GM12891 (cell line): ENCODE data around the gene PLPPR5.

Experiments used
- DNase-seq: peaks from one replicate; pipeline ENCODE4 v3.0.0; 2011; ENCODE audit warnings: low spot score; ENCODE audit not compliant: insufficient read length
- FAIRE-seq: peaks from 2 replicates; lab custom pipeline; 2011; peaks lifted over from hg19 to GRCh38; lab: Jason Lieb, UNC
- PAX5 ChIP-seq: IDR thresholded peaks from 2 replicates; pipeline ENCODE4 v1.6.1; 2011; ENCODE audit warnings: low read length, moderate library complexity, mild to moderate bottlenecking; ENCODE audit not compliant: insufficient read depth, severe bottlenecking
- POLR2A ChIP-seq: IDR thresholded peaks from 2 replicates; pipeline ENCODE4 v1.6.1; 2011; ENCODE audit warnings: low read depth, low read length, control low read depth
- POLR2AphosphoS5 ChIP-seq: IDR thresholded peaks from 2 replicates; pipeline ENCODE4 v1.6.1; 2011; ENCODE audit warnings: low read depth, low read length, control low read depth
- POU2F2 ChIP-seq: IDR thresholded peaks from 2 replicates; pipeline ENCODE4 v1.6.1; 2011; ENCODE audit warnings: low read depth, mild to moderate bottlenecking, control low read depth, low read length, moderate library complexity
- SPI1 ChIP-seq: IDR thresholded peaks from 2 replicates; pipeline ENCODE4 v1.6.1; 2011; ENCODE audit warnings: low read depth, low read length, control low read depth
- TAF1 ChIP-seq: IDR thresholded peaks from 2 replicates; pipeline ENCODE4 v1.6.1; 2011; ENCODE audit warnings: low read depth, low read length, control low read depth

PLPPR5 gene

DNA sequence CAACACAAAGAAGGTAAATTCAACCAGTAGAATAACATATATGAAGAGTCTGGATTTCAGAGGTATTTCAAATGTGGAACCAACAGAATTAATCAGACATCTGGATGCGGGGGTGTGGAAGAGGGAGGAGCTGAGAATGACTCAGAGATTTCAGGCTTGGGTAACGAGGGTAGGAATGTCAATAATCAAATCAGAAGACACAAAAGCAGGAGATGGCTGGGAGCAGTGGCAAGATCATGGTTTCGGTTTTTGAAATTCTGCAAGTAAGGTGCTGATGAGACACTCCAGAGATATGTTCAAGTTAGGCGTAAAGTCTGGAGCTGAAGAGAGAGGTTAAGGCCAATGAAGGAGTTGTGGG lies 64.0 kb downstream of the PLPPR5 start:
- FAIRE-seq = no peak
- TF ChIP-seq POLR2A = no peak
- TF ChIP-seq POU2F2 = no peak
- TF ChIP-seq PAX5 = no peak
- no peak for TF ChIP-seq SPI1
- TF ChIP-seq POLR2AphosphoS5 = no peak
- TF ChIP-seq TAF1 = no peak
- no peak for DNase-seq

DNA sequence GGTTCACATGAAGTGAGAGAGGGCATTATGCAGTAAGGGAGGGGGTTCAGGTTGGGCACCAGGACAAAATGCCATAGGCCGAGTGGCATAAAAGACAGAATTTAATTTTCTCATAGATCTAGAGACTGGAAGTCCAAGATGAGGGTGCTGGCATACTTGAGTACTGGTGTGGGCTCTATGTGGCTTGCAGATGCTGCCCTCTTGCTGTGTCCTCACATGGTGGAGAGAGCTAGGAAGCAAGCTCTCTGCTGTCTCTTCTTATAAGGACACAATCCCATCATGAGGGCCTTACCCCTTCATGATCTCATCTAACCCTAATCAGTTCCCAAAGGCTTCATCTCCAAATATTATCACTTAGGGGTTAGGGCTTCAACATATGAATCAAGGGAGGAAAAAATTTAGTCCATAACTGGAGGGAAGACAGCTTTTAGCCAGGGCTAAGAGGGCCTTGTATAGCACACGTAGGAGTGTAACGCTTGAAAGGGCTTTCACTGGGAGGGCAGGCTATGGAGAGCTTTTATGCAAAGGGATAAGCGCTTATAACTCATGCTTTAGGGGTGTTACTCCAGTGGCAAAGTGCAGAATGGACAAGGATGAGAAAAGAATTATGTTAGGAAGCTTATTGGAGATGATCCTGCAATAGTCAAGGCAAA lies 64.5 kb downstream of the PLPPR5 start:
- TF ChIP-seq SPI1 (no peak), TAF1 (no peak), POLR2A (no peak)
- DNase-seq (no peak), FAIRE-seq (no peak)

DNA sequence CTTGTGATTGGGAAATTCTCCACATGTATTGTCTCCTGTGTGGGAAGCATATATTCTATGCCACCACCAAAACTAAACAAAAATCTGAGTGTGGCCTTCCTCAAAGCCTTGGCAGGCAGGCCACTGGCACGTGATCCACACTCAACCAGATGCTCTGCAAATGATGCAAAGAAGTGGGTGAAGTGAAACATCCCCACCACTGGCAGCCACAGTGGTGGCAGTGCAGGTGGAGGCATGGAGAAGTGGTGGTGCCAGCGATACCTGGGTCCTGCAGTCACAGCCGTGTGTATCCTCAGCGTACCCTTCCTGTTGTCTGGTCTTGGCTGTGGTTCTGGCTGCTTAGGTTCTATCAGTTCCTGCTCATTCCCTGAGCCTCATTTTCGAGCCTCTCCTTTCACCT lies 65.2 kb downstream of the PLPPR5 start:
- DNase-seq = no peak
- no peak for FAIRE-seq
- TF ChIP-seq TAF1 (no peak), SPI1 (no peak), POLR2AphosphoS5 (no peak), POU2F2 (no peak), POLR2A (no peak), PAX5 (no peak)

DNA sequence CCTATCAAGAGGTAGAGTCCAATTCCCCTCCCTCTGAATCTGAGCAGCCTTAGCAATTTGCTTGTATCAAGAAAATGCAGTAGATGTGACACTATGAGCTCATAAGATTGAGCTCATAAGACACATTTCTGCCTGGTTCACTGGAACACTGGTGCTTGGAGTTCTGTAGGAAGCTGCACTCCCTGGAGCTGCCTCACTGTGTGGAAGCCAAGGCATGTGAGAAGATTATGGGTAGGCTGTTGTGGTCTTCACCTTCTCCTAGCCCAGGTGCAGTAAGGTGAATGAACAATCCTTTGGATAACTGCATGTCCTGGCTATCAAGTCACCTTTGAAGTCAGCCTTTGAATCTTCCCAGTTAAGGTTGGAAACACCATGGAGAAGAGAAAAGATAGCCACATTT lies 67.3 kb downstream of the PLPPR5 start:
- TF ChIP-seq POLR2A (no peak), PAX5 (no peak), TAF1 (no peak), POLR2AphosphoS5 (no peak), POU2F2 (no peak), SPI1 (no peak)
- no peak for FAIRE-seq
- DNase-seq = no peak

DNA sequence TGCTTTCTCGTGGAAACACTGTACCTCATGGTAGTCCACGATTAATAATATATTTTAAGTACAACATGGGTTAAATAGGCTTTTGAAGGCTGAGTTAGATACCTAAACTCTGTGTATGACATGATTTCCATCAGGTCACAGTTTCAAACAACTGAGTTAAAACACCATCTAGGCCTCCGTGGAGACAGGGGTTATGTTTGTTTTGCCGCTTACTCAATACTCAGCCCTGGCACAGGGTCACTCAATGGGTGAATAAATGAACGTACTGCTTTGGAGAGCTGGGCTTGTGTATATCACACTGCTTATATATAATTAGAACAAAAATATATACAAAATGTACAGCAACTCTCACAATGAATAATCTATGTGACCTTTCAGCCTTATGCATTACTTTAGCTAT lies 72.5 kb downstream of the PLPPR5 start:
- TF ChIP-seq POU2F2 (no peak), PAX5 (no peak), POLR2A (no peak), SPI1 (no peak), TAF1 (no peak), POLR2AphosphoS5 (no peak)
- FAIRE-seq (no peak), DNase-seq (no peak)

DNA sequence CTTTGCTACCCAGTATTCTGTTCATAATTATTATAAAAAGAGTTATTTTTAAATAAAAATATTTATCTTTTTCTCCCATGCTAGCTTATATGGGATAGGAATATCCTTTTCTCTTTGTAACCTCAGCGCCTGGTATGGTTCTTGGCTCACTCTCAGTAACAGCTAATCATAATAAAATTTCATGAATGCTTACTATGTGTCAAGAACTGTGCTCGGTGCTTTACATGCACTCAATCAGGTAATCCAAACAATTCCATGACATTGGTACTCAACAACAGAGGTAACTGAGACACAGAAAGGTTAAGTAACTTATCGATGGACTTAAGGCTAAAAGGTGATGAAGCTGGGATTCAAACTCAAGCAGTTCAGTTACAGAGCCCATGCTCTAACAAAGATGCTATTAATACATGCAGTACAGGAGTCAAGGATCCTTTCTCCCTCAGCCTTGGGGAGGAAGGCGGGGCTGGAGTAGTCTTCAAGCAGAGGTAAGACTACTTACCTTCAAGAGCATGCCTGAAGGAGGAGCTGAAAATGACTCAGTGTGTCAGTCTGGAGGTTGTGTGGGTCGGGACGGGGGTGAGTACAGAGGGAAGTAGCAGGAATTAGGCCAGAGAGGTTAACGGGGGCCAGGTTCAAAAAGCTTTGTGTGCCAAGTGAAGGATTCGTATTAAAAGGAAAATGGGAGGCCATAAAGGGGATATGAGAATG lies 73.4 kb downstream of the PLPPR5 start:
- no peak for TF ChIP-seq POU2F2
- TF ChIP-seq PAX5 = no peak
- TF ChIP-seq TAF1 = no peak
- no peak for TF ChIP-seq SPI1
- TF ChIP-seq POLR2AphosphoS5 = no peak
- no peak for TF ChIP-seq POLR2A
- FAIRE-seq (no peak), DNase-seq (no peak)

DNA sequence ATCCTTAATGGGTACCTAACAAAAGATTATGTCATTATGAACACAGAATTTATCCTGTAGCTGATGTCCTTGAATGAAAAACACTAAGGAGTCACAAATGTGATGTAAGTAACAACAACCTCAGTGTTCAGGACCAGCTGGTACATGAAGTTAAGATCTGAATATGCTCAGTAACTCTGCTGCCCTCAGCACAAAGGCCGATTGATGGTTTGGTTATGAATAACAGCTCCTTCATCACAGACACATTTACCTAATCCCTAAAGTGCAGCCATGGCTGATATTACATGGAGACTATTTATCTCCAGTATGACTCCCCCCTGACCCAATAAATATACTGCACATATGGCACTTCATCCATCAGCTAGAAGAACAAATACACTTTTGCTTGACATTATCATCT lies 75.2 kb downstream of the PLPPR5 start:
- no peak for TF ChIP-seq POU2F2
- DNase-seq = no peak
- no peak for FAIRE-seq

DNA sequence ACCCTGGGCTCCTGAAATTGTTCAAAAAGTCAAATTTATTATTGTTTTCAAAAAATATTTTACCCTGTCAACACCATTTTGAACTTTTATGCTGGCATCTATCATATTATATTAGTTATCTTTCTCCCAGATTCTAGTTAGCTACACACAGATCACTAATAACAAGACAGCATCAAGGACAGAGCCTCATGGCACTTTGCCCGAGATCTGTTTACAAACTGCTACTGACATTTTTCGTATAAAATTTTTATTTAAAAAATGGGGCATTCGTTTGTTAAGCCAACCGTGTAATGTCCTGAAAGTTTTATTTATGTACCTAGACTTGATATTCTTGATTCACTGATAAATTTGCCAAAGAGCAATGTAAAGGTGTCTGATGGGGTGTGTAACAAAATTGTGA lies 78.1 kb downstream of the PLPPR5 start:
- DNase-seq (no peak), FAIRE-seq (no peak)
- TF ChIP-seq POLR2A (no peak), PAX5 (no peak), SPI1 (no peak), POU2F2 (no peak), TAF1 (no peak), POLR2AphosphoS5 (no peak)

DNA sequence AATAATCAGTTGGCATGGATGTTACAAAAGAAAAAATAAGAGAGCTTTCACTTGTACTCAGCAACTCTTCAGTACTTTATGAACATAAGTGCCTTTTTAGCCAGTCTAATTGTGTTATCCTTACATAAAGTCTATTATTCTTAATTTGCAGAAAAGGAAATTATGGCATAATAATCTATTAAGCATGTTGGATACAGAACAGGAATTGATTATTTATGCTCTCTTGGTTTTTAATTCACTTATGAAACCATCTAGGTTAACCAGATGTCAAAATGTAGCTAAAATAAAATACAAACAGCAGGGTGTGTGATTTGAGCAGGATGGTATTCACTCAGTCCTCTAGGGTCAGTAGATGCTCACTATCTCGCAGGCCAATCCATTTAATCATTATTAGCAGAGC lies 79.7 kb downstream of the PLPPR5 start:
- TF ChIP-seq TAF1 (no peak), PAX5 (no peak), POLR2A (no peak), POU2F2 (no peak), POLR2AphosphoS5 (no peak), SPI1 (no peak)
- DNase-seq = no peak
- FAIRE-seq = no peak

DNA sequence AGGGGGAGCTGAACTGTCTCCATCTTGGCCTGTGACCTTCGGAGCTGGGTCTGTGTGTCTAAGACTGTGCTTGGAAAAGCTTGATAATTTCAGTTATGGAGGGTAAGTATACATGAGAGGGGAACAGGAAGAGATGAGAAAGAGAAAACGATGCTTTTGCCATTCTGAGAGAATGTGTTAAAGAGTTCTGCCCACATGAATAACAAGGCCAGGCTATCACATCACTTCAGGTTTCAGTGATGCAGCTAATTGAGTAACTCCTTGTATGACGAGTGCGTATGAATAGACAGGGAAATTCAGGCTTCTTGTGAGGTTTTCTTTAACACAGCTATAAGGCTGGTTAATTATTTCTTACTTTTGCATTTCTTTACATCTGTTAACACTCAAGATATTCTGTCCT lies 81.0 kb downstream of the PLPPR5 start:
- FAIRE-seq = no peak
- TF ChIP-seq PAX5 (no peak), POLR2AphosphoS5 (no peak), SPI1 (no peak), POU2F2 (no peak), POLR2A (no peak), TAF1 (no peak)
- DNase-seq = no peak

DNA sequence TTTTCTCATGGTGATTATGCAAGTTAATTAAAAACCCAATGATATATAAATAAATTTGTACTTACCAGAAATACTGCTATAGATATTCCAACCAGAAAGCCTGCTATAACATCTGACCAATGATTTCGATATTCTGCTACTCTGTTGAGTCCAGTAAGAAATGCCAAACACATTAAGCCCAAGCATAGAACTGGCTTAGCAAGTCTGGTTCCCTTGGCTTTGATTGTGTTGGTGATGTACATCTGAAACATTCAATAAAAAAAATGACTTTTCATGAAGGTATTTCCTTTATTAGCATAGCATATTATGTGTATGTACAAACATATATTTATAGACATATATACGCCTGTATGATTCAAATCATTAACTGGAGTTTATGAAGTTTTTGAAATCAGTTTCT lies 82.8 kb downstream of the PLPPR5 start:
- no peak for FAIRE-seq

More for the DNA sequence above, 82.8 kb downstream of the PLPPR5 start:
- no peak for TF ChIP-seq SPI1
- no peak for TF ChIP-seq PAX5
- TF ChIP-seq TAF1 = no peak
- TF ChIP-seq POLR2A = no peak
- TF ChIP-seq POU2F2 = no peak
- TF ChIP-seq POLR2AphosphoS5 = no peak
- no peak for DNase-seq
